IPS DF 19.7 (cell line): ENCODE measurements around the gene VAT1.
"Not testable (repeated sequence)": the region's sequence is repeated elsewhere in the genome, so short reads cannot be mapped to it uniquely, and the experiment has no call there.

Experiments
- DNase-seq: peaks from one replicate; pipeline ENCODE4 v3.0.0-alpha.2; 2013; ENCODE audit warnings: low read depth, low spot score

VAT1 gene

GRCh38 chr17:43021741-43022512, at the start of gene VAT1:
Gene VAT1, minus strand, starts transcription at chr17:43022385. Its CDS starts 63 bp downstream, at chr17:43022322.
- no peak for DNase-seq

GRCh38 chr17:43070872-43071271, 48.7 kb upstream of the VAT1 start:
- DNase-seq = no peak

GRCh38 chr17:43070257-43070656, 48.1 kb upstream of the VAT1 start:
- no peak for DNase-seq

- no peak for DNase-seq
Observed at GRCh38 chr17:43069368-43069898, 47.2 kb upstream of the VAT1 start.

GRCh38 chr17:43068570-43069367, 46.6 kb upstream of the VAT1 start:
- DNase-seq = no peak

GRCh38 chr17:43062984-43063638, 40.9 kb upstream of the VAT1 start:
- DNase-seq = no peak

GRCh38 chr17:43056051-43056450, 33.9 kb upstream of the VAT1 start:
- DNase-seq = no peak

GRCh38 chr17:43053008-43053407, 30.8 kb upstream of the VAT1 start:
- DNase-seq = not testable (repeated sequence)

GRCh38 chr17:43051969-43052368, 29.8 kb upstream of the VAT1 start:
- no peak for DNase-seq

GRCh38 chr17:43044024-43044423, 21.8 kb upstream of the VAT1 start:
- DNase-seq = no peak

GRCh38 chr17:43043307-43043706, 21.1 kb upstream of the VAT1 start:
- DNase-seq = no peak

GRCh38 chr17:43042025-43042628, 19.9 kb upstream of the VAT1 start:
- DNase-seq = no peak

- DNase-seq = no peak
Observed at GRCh38 chr17:43040655-43041054, 18.5 kb upstream of the VAT1 start.

- DNase-seq = no peak
Observed at GRCh38 chr17:43039646-43040045, 17.5 kb upstream of the VAT1 start.

- DNase-seq = no peak
Observed at GRCh38 chr17:43034894-43035293, 12.7 kb upstream of the VAT1 start.

GRCh38 chr17:43033948-43034881, 12.0 kb upstream of the VAT1 start:
- DNase-seq = no peak

- DNase-seq = no peak
Observed at GRCh38 chr17:43031666-43032065, 9.5 kb upstream of the VAT1 start.

GRCh38 chr17:43030137-43030767, 8.1 kb upstream of the VAT1 start:
- no peak for DNase-seq

- DNase-seq = no peak
Observed at GRCh38 chr17:43028221-43028861, 6.2 kb upstream of the VAT1 start.
